Measurements from ENCODE around the gene ZDHHC3.

- TF ChIP-seq, protein P1, sequence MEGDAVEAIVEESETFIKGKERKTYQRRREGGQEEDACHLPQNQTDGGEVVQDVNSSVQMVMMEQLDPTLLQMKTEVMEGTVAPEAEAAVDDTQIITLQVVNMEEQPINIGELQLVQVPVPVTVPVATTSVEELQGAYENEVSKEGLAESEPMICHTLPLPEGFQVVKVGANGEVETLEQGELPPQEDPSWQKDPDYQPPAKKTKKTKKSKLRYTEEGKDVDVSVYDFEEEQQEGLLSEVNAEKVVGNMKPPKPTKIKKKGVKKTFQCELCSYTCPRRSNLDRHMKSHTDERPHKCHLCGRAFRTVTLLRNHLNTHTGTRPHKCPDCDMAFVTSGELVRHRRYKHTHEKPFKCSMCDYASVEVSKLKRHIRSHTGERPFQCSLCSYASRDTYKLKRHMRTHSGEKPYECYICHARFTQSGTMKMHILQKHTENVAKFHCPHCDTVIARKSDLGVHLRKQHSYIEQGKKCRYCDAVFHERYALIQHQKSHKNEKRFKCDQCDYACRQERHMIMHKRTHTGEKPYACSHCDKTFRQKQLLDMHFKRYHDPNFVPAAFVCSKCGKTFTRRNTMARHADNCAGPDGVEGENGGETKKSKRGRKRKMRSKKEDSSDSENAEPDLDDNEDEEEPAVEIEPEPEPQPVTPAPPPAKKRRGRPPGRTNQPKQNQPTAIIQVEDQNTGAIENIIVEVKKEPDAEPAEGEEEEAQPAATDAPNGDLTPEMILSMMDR (IDR thresholded peaks at IDR 0.05): no peak
- no peak for TF ChIP-seq POLR2A (IDR thresholded peaks at IDR 0.05)
Measured at GRCh38 chr3:45010811-45011333, 34.9 kb upstream of the ZDHHC3 start.

Data from adrenal gland (tissue), 5 donors.